ENCODE data around the gene SLC25A3. TPM values are rescaled to one million over a fixed set of nuclear protein-coding genes. Genes with fewer than 3 reads are reported as not detected.

Gene SLC25A3
- polyA plus RNA-seq, 1 of the 3 experiments (the other 2 are of a cell fraction), result 470 TPM

DNA sequence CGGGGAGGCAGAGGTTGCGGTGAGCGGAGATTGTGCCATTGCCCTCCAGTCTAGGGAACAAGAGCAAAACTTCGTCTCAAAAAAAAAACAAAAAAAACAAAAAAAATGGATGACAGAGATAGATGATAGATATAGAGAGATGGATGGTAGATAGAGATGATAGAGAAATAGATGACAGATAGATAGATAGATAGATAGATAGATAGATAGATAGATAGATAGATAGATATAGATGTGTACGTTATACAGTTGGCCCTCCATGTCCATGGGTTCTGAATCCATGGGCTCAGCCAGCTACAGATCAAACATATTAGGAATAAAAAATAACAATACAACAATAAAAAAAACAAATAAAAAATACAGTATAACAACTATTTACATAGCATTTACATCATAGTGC, 12.8 kb upstream of the SLC25A3 start:
- Histone ChIP-seq H3K79me2 (ENCODE audit: insufficient read depth) (no peaks in the 10 kb centered on the region), H4K20me1 (ENCODE audit: insufficient read depth) (no peaks in the 10 kb centered on the region), H3K4me1 (ENCODE audit: control insufficient read depth in 1 of 2, insufficient read depth in 2 of 2, low read depth in 1 of 2, low read length in 1 of 2) (0 out of 4 replicates have a peak, but pooled peaks cover 0 to 4% of the 10 kb centered on the region in 2 experiments), H3K27ac (ENCODE audit: low read depth in 2 of 2, low read length in 1 of 2) (no peak overlapping the region), H3K36me3 (replicated peaks in 1 of 2; ENCODE audit: control insufficient read depth in 1 of 2, insufficient read depth in 2 of 2, low read length in 1 of 2) (no peaks in the 10 kb centered on the region), H3K9me3 (no peaks in the 10 kb centered on the region), H3K4me3 (ENCODE audit: low read depth in 2 of 2, low read length in 1 of 2) (no peak overlapping the region), H3K9me2 (no peaks in the 10 kb centered on the region), H3K9ac (no peak overlapping the region), H2AFZ (ENCODE audit: low read depth) (no peak overlapping the region), H3K4me2 (no peak overlapping the region), H3F3A (replicated peaks; ENCODE audit: insufficient read depth) (peaks cover 9% of the 10 kb centered on the region), H3K27me3 (ENCODE audit: insufficient read depth) (no peaks in the 10 kb centered on the region)
- 94% methylated on average over 5 of the region's 5 CpGs for WGBS (ENCODE audit: low lambda C conversion rate)
- TF ChIP-seq SIN3A (IDR thresholded peaks at IDR 0.05; ENCODE audit: borderline replicate concordance, low read depth, low read length), result no peak
- no peak for TF ChIP-seq NRF1 (IDR thresholded peaks at IDR 0.05; ENCODE audit: low read depth, low read length)
- TF ChIP-seq MAX (IDR thresholded peaks at IDR 0.05; ENCODE audit: low read depth), result no peak
- TF ChIP-seq RAD21 (IDR thresholded peaks at IDR 0.05; ENCODE audit: low read length), result no peak
- TF ChIP-seq SMC3 (IDR thresholded peaks at IDR 0.05; ENCODE audit: low read depth, low read length), result no peak
- no peak for TF ChIP-seq FOXJ3 (CRISPR knock-in tag; IDR thresholded peaks at IDR 0.05)
- TF ChIP-seq USF1 (IDR thresholded peaks at IDR 0.05; ENCODE audit: borderline replicate concordance, low read depth), result no peak
- no peak for TF ChIP-seq MEF2A (IDR thresholded peaks at IDR 0.05; ENCODE audit: borderline replicate concordance, low read depth)
- no peak for TF ChIP-seq FOSL2 (IDR thresholded peaks at IDR 0.05; ENCODE audit: borderline replicate concordance, low read depth)
- no peak for TF ChIP-seq MXI1 (IDR thresholded peaks at IDR 0.05; ENCODE audit: low read depth, low read length)
- TF ChIP-seq USF2 (IDR thresholded peaks at IDR 0.05; ENCODE audit: borderline replicate concordance, low read depth, low read length), result no peak
- no peak for TF ChIP-seq RXRA (IDR thresholded peaks at IDR 0.05; ENCODE audit: borderline replicate concordance, low read depth)
- TF ChIP-seq, protein P1, sequence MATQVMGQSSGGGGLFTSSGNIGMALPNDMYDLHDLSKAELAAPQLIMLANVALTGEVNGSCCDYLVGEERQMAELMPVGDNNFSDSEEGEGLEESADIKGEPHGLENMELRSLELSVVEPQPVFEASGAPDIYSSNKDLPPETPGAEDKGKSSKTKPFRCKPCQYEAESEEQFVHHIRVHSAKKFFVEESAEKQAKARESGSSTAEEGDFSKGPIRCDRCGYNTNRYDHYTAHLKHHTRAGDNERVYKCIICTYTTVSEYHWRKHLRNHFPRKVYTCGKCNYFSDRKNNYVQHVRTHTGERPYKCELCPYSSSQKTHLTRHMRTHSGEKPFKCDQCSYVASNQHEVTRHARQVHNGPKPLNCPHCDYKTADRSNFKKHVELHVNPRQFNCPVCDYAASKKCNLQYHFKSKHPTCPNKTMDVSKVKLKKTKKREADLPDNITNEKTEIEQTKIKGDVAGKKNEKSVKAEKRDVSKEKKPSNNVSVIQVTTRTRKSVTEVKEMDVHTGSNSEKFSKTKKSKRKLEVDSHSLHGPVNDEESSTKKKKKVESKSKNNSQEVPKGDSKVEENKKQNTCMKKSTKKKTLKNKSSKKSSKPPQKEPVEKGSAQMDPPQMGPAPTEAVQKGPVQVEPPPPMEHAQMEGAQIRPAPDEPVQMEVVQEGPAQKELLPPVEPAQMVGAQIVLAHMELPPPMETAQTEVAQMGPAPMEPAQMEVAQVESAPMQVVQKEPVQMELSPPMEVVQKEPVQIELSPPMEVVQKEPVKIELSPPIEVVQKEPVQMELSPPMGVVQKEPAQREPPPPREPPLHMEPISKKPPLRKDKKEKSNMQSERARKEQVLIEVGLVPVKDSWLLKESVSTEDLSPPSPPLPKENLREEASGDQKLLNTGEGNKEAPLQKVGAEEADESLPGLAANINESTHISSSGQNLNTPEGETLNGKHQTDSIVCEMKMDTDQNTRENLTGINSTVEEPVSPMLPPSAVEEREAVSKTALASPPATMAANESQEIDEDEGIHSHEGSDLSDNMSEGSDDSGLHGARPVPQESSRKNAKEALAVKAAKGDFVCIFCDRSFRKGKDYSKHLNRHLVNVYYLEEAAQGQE (IDR thresholded peaks at IDR 0.05; ENCODE audit: low read depth, low read length), result no peak
- no peak for TF ChIP-seq JUND (IDR thresholded peaks at IDR 0.05)
- DNase-seq, result no peak
- ChIA-PET POLR2A (interaction anchor here (1.3 kb wide), 1 partner anchor 13 kb away, joined by 6 read pairs; the partner anchor contains the start of gene SLC25A3), CTCF (interaction anchor here (0.6 to 1.9 kb wide), 2 partner anchors 14 to 176 kb away, joined by 3 to 6 read pairs; no protein-coding TSS in a partner anchor)

Data from SK-N-SH (cell line).